ENCODE measurements around the gene SMURF2.

SMURF2 gene

DNA sequence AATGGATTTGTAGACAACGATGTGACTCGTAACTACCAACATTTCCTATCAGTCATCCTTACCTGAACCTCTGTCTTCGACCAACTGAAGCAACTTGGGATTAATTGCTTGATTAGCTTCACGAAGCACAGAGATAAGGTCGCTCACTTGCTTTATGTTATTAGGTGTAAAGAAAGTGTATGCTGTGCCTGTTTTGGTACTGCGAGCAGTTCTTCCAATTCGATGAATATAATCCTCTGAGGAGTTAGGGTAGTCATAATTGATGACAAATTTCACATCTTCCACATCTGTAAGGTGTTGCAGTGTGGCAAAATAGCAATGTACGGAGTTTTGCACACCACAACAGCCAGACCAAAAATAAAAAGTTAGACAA lies 161.6 kb downstream of the SMURF2 start:
- no peak for DNase-seq

DNA sequence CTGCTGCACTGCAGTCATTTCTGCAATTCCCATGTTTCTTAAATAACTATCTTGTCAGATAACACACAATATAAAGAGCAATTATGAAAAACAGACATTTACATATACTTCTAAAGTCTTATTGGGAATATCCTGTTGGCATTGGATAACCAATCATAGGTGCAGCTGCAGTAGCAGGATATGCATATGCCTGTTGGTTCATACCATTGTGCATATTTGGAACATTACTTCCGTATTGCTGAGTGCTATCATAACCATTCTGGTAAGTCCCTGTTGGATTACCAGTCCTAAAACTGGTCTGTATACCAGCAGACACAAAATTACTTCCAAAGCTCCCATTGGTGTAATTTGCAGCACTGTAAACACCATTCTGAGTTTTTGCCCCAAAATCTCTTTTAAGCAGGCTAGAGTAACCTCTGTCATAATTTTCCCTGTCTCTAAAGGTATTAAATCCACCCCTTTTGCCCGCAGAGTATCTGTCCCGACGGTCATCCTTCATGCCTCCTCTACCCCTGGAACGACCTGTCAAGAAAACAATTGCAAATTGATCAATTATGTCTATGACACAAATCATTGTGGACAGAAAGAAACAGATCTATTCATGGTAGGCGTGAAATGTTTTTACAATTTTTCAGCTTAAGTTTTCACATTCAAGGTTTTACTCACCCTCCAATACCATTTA lies 162.2 kb downstream of the SMURF2 start:
- no peak for DNase-seq

DNA sequence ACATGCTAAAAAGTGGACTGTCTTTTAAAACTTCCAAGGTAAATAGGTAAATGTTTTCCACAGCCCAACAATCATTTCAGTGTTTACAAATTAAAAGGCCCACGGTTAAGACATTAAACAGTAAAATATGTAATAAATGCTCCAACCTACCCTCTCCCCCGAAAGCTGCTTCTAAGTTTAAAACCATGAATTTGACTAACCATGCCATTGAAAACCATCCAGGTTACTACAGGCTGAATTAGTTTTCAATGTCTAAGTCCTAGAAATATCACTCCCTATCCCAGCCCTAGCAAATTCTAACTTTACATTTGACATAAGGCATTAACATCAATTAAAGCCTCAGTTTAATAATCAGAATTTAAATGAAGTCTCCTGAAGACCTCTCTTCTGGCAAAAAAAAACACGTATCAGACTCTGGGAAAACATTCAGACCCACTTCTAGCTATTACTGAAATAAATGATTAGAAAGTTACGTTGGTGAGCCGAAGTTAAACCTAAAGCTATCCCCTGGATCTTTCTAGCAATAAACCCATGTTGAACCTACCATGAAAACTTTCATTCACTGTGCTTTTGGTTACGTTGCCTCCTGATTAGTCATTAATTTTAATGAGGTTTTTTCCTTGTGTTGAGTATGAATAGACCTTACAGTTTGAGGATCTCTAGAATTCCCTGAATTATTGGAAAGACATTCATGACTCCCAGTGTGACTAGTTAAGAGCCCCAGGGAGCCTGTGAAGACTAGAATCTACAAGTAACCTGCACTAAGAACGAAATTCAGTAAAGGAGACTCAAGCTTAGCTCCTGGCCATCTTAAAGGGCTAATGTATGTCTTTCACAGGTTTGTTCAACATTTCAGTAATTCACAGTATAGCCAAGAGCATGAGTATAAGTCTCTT lies 163.6 kb downstream of the SMURF2 start:
- DNase-seq: no peak

DNA sequence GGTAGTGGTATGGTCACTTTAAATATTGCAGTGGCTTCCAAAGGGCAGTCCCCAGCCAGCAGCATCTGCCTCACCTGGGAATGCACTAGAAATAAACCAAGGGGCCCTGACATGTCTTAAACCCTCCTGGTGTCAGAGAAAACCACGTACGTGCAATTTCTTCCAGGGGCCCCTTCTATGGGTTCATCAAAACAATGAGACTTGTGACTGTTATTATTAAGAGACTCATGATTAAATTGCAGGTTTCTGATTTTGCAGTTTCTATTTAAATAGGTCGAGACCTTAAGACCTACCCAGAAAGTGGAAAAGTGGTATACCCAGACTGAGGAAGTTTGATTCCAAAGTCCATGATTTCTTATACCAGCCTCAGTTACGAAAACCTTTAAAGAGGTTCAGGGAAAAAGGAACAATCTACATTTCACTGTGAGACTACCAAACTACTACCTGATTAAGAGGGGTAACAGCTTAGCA lies 164.5 kb downstream of the SMURF2 start:
- no peak for DNase-seq

DNA sequence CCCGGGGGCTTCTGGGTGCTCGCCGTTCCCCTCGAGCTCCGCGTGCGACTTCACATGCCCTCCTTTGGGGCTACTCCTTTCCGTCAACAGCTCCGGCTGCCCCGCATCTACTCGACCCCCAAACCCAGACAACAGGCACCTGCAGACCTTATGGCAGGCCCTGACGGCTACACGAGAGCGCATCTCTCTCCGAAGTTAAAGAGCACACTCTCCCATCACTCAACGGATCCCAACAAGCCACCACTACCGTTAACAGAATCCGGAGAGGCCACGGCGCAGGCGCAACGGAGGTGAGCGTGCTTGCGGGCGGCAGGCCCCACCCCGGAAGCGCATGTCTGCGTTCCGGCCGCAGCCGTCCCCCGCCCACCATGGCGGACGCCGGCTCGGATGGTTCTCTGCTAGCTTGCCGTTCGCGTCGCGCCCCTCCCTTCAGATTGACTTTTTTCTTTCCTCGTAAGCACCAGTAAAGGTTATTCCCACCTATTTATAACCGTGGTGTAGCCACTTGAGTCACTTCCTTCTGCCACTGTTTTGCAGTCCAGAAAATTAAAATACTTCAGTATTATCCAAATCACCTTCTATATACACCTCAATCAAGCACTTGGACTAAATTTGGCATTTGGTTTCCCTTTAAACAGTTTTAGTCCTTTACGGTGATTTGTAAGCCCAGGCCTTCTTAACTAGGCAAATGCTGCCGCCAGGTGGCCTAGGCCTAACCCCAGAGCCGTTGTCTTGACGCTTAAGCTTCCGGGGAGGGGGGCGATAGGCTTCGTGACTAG lies 165.1 kb downstream of the SMURF2 start, which contains the start of gene POLG2:
TSS of gene POLG2 (minus strand) at position 269 of the 779 bp plus-strand sequence. CDS start at position 183, 86 bp downstream.
- DNase-seq: peak; percentile 95 to 97

DNA sequence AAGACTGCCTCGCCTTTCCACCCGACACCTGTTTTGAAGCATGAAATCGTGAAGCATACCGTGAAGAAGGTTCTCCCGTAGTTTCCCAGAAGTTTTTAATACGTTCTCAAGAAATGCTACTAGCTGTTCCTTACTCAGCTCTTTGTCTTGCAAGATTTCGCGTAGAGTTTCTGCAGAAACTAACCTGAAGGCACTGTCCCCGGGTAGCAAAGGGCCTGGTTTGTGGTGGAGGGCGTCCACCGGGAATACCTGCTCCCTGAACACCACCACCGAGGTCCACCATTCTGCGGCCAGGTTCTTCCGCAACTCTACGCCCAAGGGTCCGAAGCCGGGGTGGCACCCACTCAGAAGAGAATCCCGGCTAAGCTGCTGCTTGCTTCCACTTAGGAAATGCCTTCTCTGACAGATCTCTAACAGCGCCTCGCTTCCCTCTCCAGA lies 165.7 kb downstream of the SMURF2 start:
- DNase-seq: peak; percentile 54 to 55

All from NCI-H2081 (cell line).